Renal cortex interstitium (tissue), 11 donors: Measurements from ENCODE around the gene GLI1. TPM values are rescaled to one million over a fixed set of nuclear protein-coding genes. Genes with fewer than 3 reads are reported as not detected.
A peak's percentile ranks its signal among the peaks of the same experiment; 100 is the strongest.
"Not testable (repeated sequence)": the region's sequence is repeated elsewhere in the genome, so short reads cannot be mapped to it uniquely, and the experiment has no call there.

Source experiments
- DNase-seq, 11 donors: peaks; one replicate each; pipeline ENCODE4 v3.0.0-alpha.2; 2013; ENCODE audit warnings: low read depth in 9 of 11, low spot score in 4 of 11; ENCODE audit errors: extremely low read depth in 1 of 11
- polyA plus RNA-seq, 3 donors: library from polyadenylated mRNA; unstranded; fragments of 120-200 nt; gene quantifications; one replicate each; pipeline ENCODE4 v1.2.1, GENCODE V29; 2013; ENCODE audit not compliant: insufficient read length in 3 of 3

The GLI1 gene
- polyA plus RNA-seq, 3 donors = 16.4 to 22.8 (median 20.3) TPM

DNA sequence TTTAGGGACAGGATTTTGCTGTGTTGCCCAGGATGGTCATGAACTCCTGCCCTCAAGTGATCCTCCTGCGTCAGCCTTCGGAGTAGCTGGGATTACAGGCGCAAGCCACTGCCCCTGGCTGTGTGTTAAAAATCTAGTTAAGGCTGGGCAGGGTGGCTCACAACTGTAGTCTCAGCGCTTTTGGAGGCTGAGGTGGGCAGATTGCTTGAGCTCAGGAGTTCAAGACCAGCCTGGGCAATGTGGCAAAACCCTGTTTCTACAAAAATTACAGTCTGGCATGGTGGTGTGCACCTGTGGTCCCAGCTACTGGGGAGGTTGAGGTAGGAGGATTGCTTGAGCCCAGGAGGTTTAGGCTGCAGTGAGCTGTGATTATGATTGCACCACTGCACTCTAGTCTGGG, 51.6 kb downstream of the GLI1 start:
- DNase-seq = no peak

- DNase-seq = no peak
Measured at GRCh38 chr12:57511588-57512325, 52.2 kb downstream of the GLI1 start.

GRCh38 chr12:57512665-57513064, 53.1 kb downstream of the GLI1 start:
- DNase-seq = no peak

DNA sequence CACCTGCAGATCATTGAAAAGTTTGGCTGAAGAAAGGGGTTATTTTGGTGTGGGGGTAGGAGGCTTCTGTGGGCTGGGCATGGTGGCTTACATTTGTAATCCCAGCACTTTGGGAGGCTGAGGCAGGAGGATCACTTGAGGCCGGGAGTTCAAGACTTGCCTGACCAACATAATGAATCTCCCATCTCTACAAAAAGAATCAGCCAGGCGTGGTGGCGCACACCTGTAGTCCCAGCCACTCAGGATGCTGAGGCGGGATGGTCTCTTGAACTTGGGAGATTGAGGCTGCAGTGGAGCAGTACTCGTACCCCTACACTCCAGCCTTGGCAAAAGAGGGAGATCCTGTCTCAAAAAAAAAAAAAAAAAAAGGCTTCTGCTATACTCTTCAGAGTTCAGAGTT, 53.7 kb downstream of the GLI1 start:
- DNase-seq = no peak

- not testable (repeated sequence) for DNase-seq
Measured at GRCh38 chr12:57513677-57514076, 54.1 kb downstream of the GLI1 start.

GRCh38 chr12:57514246-57514645, 54.7 kb downstream of the GLI1 start:
- not testable (repeated sequence) for DNase-seq

GRCh38 chr12:57514720-57515407, 55.3 kb downstream of the GLI1 start:
- no peak for DNase-seq

- DNase-seq = no peak
Measured at GRCh38 chr12:57515408-57515933, 55.9 kb downstream of the GLI1 start.

GRCh38 chr12:57515934-57516541, 56.5 kb downstream of the GLI1 start:
- DNase-seq = no peak

- DNase-seq = no peak
Measured at GRCh38 chr12:57516617-57517153, 57.1 kb downstream of the GLI1 start.

DNA sequence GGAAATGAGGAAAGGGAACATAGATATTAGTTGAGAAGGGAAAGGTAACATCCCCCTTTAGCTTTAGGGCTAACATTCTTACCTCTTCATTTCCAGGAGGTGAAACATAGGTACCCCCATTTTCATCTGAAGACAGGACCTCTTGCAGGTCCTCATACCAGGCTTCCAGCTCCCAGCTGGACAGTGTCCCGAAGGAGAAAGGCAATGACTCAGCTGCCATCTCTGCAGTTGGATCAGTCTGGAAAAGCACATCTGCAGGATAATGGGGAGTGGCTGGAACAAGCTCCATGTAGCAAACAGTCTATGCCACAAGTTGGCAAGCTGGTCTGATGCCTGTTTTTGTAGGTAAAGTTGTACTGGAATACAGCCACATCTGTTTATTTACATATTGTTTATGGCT, 57.6 kb downstream of the GLI1 start:
- no peak for DNase-seq

DNA sequence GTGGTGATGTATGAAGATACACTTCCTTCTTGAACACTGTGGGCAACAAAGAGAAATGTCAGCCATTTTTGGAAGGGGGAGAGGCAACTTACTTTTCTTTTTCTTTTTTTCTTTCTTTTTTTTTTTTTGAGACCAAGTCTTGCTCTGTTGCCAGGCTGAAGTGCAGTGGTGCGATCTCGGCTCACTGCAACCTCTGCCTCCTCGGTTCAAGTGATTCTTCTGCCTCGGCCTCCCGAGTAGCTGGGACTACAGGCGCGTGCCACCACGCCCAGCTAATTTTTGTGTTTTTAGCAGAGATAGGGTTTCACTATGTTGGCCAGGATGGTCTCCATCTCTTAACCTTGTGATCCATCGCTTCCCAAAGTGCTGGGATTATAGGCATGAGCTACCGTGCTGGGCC, 58.1 kb downstream of the GLI1 start:
- DNase-seq = not testable (repeated sequence)

- no peak for DNase-seq
Measured at GRCh38 chr12:57518176-57518919, 58.8 kb downstream of the GLI1 start.

DNA sequence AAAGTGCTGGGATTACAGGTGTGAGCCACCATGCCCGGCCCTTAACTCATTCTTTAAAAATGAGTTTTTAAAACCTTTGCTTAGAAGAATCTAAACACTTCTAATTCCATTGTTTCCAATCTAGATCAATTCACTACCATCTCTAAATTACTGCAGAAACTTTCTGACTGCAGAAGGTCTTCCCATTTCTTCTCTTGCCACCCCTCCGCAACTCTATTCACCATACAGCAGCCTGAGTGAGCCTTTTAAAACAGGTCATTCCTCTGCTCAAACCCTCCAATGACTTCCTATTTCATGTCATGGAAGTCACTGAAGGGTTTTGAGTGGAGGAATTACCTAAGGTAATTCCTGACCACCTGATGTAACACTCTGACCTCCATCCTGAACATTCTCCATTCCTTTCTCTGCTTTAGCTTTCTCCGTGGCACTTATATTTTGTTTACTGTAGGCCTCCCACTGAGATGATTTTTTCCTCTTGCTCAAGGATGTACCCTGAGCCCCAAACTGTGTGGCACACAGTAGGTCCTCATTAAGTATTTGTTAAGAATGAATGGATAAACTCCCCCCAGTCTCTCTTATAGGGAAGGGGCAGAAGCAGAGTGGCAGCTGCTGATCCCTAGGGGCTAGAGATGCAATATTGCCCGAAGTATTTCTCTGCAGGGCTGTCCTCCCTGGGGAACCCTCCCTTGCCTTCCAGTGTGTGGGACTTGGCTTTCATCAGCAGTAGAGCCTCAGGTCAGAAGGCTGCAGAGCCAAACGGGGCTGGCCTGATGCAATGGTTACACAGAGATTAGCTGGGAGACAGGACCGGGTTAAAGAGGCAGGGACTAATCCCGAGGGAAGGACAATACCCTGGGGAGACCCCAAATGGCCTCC, 59.6 kb downstream of the GLI1 start:
- DNase-seq = no peak

DNA sequence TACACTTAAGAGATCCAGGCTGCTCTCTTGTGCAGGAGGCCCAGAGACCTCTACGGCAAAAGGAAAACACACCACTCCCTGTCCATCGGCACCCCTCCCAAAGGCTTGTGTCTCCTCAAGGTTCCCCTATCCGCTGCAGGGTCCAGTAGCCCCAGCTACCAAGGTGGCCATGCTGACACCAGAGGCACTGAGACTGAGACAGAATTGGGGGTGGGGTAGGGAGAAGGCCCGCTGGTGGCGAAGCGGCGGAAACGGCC, 60.1 kb downstream of the GLI1 start:
- DNase-seq = peak in 4 of 11 donors; percentile 9 to 35 (median 26)

GRCh38 chr12:57520053-57520818, 60.7 kb downstream of the GLI1 start, which contains the start of gene DDIT3:
Gene DDIT3, minus strand, starts transcription at chr12:57520514. Its CDS starts 3,108 bp downstream, at chr12:57517406.
- peak; percentile 89 to 99 (median 98) for DNase-seq

DNA sequence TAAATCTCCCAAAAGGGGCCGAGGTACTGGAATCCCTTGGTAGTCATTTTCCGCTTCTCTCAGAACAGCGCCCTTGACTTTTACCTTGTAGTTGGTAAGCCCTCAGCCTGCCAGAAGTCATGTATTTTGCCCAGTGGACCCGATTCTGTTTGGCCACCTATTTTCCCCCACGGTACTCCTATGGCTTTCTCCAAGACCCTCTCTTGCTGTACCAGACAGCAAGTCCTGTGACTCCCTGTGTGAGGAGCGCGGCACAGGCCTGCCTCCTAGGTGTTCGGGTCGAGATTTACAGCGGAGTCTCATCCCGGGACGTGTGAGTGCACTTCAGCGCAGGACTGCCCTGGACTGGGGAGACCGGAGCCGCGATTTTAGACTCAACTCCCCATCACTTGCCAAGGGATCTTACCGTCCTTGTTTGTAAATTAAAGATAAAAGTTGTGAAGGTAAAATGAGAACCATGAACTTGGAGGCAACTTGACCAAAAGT, 62.0 kb downstream of the GLI1 start:
- DNase-seq = peak in 6 of 11 donors; percentile 28 to 49 (median 36)
